HFFc6 (cell line): Measurements from ENCODE around the gene APOA5. TPM values are rescaled to one million over a fixed set of nuclear protein-coding genes. Genes with fewer than 3 reads are reported as not detected.

Source experiments
- DNase-seq: peaks from one replicate; pipeline ENCODE4 v3.0.0-alpha.2; 2018
- H3K27ac Mint-ChIP-seq: 2 replicates; pipeline ENCODE4 v1.8.0; 2020; ENCODE audit warnings: mild to moderate bottlenecking, mixed read lengths
- H3K27me3 Mint-ChIP-seq: 2 replicates; pipeline ENCODE4 v1.8.0; 2021; ENCODE audit warnings: mild to moderate bottlenecking, moderate library complexity, mixed read lengths; ENCODE audit not compliant: insufficient read depth
- H3K36me3 Mint-ChIP-seq: 2 replicates; pipeline ENCODE4 v1.8.0; 2021; ENCODE audit warnings: low read depth, mixed read lengths
- H3K4me1 Mint-ChIP-seq: 2 replicates; pipeline ENCODE4 v1.8.0; 2020; ENCODE audit warnings: low read depth, mixed read lengths
- H3K4me3 Mint-ChIP-seq: 2 replicates; pipeline ENCODE4 v1.8.0; 2020; ENCODE audit warnings: mild to moderate bottlenecking, moderate library complexity, mixed read lengths
- H3K9me3 Mint-ChIP-seq: 2 replicates; pipeline ENCODE4 v1.8.0; 2020; ENCODE audit warnings: mild to moderate bottlenecking, mixed read lengths
- total RNA-seq, 6 experiments: library from RNA; stranded (reverse); fragmentation: NEBNext Ultra II Directional; extraction: Animal tissue kit (Norgen Biotek cat#: 25700); gene quantifications; 2 replicates in 1 of 6; 3 replicates in 5 of 6; pipeline ENCODE4 v1.2.3, GENCODE V29; 2021
- TF ChIP-seq, protein P1 (sequence below): fragments of 200-600 bp; sonication (generic); IDR thresholded peaks from 2 replicates; pipeline ENCODE4 v1.5.0; 2021; ENCODE audit warnings: antibody characterized with exemption, mild to moderate bottlenecking

APOA5 gene
- total RNA-seq, 6 experiments from 2014 or later, result not detected

- no peak for DNase-seq
- Mint-ChIP-seq H3K4me3 (no peak overlapping the region), H3K27me3 (no peaks in the 10 kb centered on the region; the same call in none of the 2 replicates), H3K27ac (no peak overlapping the region), H3K4me1 (peaks cover 39% of the 10 kb centered on the region), H3K36me3 (peaks cover 44% of the 10 kb centered on the region), H3K9me3 (no peaks in the 10 kb centered on the region)
- TF ChIP-seq, protein P1, sequence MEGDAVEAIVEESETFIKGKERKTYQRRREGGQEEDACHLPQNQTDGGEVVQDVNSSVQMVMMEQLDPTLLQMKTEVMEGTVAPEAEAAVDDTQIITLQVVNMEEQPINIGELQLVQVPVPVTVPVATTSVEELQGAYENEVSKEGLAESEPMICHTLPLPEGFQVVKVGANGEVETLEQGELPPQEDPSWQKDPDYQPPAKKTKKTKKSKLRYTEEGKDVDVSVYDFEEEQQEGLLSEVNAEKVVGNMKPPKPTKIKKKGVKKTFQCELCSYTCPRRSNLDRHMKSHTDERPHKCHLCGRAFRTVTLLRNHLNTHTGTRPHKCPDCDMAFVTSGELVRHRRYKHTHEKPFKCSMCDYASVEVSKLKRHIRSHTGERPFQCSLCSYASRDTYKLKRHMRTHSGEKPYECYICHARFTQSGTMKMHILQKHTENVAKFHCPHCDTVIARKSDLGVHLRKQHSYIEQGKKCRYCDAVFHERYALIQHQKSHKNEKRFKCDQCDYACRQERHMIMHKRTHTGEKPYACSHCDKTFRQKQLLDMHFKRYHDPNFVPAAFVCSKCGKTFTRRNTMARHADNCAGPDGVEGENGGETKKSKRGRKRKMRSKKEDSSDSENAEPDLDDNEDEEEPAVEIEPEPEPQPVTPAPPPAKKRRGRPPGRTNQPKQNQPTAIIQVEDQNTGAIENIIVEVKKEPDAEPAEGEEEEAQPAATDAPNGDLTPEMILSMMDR, result no peak
Measured at GRCh38 chr11:116776522-116776984, 15.1 kb downstream of the APOA5 start.

GRCh38 chr11:116775975-116776374 lies 15.7 kb downstream of the APOA5 start:
- Mint-ChIP-seq H3K27ac (no peak overlapping the region), H3K9me3 (no peaks in the 10 kb centered on the region), H3K4me3 (no peak overlapping the region), H3K27me3 (no peaks in the 10 kb centered on the region; the same call in 1 of the 2 replicates), H3K36me3 (peaks cover 38% of the 10 kb centered on the region), H3K4me1 (peaks cover 39% of the 10 kb centered on the region)
- TF ChIP-seq, protein P1, result no peak
- no peak for DNase-seq

DNA sequence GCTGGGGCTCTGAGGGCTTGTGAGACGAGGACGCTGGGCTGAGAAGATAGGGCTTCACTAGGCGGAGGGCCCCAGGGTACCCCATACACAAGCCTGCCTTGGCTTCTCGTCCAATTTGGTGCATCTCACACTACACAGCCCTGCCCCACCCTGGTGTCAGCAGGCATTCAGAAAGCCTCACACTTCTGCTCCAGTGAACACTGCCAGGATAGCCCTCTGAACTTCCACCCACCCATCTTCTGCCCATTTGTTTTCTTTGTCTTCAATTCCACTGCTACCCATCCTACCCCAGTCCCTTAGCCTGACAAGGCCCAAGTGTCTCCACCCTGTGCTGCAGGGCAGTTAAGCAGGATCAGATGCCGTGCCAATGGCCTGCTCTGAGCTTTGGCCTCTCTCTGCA lies 17.0 kb downstream of the APOA5 start:
- no peaks in the 10 kb centered on the region for H3K9me3 Mint-ChIP-seq
- DNase-seq, result no peak
- H3K4me1 Mint-ChIP-seq, result peaks cover 35% of the 10 kb centered on the region
- H3K36me3 Mint-ChIP-seq, result peaks cover 37% of the 10 kb centered on the region
- 0 out of 2 replicates have a peak overlapping the region, but pooled peaks have one; percentile 24 for H3K27ac Mint-ChIP-seq
- TF ChIP-seq, protein P1, result no peak
- no peaks in the 10 kb centered on the region; the same call in 1 of the 2 replicates for H3K27me3 Mint-ChIP-seq
- no peak overlapping the region for H3K4me3 Mint-ChIP-seq

DNA sequence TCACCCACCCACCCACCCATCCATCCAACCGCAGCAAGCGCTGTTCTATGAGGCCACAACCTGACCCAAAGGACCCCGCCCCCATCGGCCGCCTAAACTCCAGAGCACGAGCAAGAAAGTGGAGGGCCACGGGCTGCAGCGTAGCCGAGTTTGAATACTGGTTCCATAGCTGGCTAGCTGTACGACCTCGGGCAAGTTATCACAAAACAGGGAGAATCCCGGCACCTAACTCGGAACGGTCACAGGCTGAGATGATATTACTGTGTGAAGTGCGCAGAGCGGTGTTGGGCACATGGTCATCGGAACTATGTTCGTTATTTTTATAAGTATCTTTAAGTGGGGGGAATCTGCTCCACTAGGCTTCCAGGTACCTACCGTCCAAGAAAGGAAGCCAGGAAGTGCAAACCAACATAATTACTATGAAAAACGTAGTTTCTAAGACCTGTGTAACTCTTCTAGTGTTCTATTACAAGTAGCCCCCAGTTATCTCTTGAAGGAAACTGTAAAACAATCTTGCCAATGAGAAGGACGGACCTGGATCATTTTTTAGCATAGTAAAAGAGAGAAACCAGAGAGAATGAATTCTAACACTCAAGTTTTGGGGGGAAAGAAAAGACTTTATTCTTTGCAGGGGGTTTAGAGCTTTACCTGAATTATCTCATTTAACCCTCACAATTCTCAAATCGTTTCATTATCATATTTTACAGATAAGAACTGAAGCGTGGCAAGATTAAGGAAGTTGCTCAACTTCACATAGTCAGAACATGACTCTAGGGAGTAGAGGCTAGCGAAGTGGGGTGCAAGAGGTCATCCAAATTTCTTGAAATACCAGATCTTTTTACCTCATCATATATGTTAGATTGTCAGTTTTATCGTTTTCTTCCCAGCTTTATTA lies 18.2 kb downstream of the APOA5 start:
- H3K27ac Mint-ChIP-seq, result peak overlapping the region; percentile 91

DNA sequence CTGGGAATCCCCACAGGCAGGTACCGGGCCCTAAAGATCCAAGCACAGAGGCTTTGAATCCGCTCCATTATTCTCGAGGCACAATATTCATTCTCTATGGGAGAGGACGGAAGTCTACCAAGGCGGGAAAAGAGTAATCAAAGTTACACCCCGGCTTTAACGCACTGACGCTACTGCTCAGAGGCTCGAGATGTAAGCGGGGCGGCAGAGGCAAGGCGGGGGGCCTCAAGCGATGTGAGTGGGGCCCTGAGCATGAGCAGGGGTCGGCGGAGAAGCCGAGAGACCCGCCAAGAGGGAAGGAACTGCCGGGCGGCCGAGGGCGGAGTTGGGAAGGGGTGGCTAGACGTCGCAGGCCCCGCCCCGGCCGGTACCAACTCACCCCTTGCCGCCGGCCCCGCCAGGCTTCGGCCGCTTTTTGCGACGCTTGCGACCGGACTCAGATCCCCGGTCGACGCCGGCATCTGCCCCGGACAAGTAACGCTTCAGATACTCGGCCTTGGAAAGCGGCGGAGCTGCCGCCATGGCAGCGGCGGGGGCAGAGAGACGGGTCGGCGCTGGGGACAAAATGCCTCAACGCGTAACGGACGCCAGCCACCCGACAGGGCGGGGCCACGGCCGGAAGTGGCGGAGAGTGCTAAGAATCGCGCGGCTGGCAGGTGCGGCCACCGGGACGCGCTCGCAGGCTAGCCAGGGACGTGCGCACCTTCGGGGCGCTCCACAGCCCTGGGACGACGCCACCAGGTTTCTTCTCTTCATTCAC lies 19.1 kb downstream of the APOA5 start, which contains the start of gene BUD13:
BUD13 (minus strand) TSS at position 545 of the 760 bp plus-strand sequence; CDS start at position 522, 23 bp downstream.
- peak; percentile 81 for DNase-seq
- Mint-ChIP-seq H3K9me3 (no peaks in the 10 kb centered on the region), H3K4me3 (peak within 1 kb of the TSS; percentile 96), H3K27ac (peak within 1 kb of the TSS; percentile 91), H3K4me1 (peaks cover 35% of the 10 kb centered on the region), H3K36me3 (peaks cover 24% of the 10 kb centered on the region), H3K27me3 (peaks cover 1% of the 10 kb centered on the region)
- TF ChIP-seq, protein P1, result no peak

More for the DNA sequence above, 18.2 kb downstream of the APOA5 start:
- peak overlapping the region; percentile 96 for H3K4me3 Mint-ChIP-seq
- peaks cover 35% of the 10 kb centered on the region for H3K4me1 Mint-ChIP-seq
- TF ChIP-seq, protein P1, result no peak
- no peak for DNase-seq
- H3K36me3 Mint-ChIP-seq, result peaks cover 32% of the 10 kb centered on the region
- H3K27me3 Mint-ChIP-seq, result no peaks in the 10 kb centered on the region; the same call in 1 of the 2 replicates
- no peaks in the 10 kb centered on the region for H3K9me3 Mint-ChIP-seq
